Uterus (tissue), 2 donors: Measurements from ENCODE around the gene LYZL4.

Experiments
- POLR2A ChIP-seq, 2 donors: fragments of 450-650 bp; IDR thresholded peaks; one replicate each; pipeline ENCODE4 v1.6.1; 2016; ENCODE audit warnings: antibody characterized with exemption in 2 of 2, mild to moderate bottlenecking in 1 of 2, moderate library complexity in 1 of 2
- TF ChIP-seq, protein P1 (sequence below), 4 experiments: fragments of 200-600 bp in 2 of 4; fragments of 450-650 bp in 2 of 4; sonication (generic) in 2 of 4; IDR thresholded peaks; one replicate each; pipeline ENCODE4 v1.5.1; 2016 to 2019; ENCODE audit warnings: antibody characterized with exemption in 4 of 4, mild to moderate bottlenecking in 2 of 4, moderate library complexity in 1 of 4

GRCh38 chr3:42443292-42443691 lies 32.9 kb upstream of the LYZL4 start:
- TF ChIP-seq, protein P1, sequence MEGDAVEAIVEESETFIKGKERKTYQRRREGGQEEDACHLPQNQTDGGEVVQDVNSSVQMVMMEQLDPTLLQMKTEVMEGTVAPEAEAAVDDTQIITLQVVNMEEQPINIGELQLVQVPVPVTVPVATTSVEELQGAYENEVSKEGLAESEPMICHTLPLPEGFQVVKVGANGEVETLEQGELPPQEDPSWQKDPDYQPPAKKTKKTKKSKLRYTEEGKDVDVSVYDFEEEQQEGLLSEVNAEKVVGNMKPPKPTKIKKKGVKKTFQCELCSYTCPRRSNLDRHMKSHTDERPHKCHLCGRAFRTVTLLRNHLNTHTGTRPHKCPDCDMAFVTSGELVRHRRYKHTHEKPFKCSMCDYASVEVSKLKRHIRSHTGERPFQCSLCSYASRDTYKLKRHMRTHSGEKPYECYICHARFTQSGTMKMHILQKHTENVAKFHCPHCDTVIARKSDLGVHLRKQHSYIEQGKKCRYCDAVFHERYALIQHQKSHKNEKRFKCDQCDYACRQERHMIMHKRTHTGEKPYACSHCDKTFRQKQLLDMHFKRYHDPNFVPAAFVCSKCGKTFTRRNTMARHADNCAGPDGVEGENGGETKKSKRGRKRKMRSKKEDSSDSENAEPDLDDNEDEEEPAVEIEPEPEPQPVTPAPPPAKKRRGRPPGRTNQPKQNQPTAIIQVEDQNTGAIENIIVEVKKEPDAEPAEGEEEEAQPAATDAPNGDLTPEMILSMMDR (IDR thresholded peaks at IDR 0.05): no peak
- no peak for TF ChIP-seq POLR2A (IDR thresholded peaks at IDR 0.05)
